HEK293T (cell line): ENCODE data around the gene HTRA3.

Experiments
- ARNT ChIP-seq: fragments of 450-650 bp; IDR thresholded peaks from 2 replicates; pipeline ENCODE4 v1.6.1; 2017; ENCODE audit warnings: mild to moderate bottlenecking
- BHLHE40 ChIP-seq: fragments of 450-650 bp; IDR thresholded peaks from 2 replicates; pipeline ENCODE4 v1.6.1; 2016; ENCODE audit warnings: mild to moderate bottlenecking, moderate library complexity, borderline replicate concordance
- CTBP1 ChIP-seq: fragments of 450-650 bp; IDR thresholded peaks from 2 replicates; pipeline ENCODE4 v1.6.1; 2016; ENCODE audit warnings: borderline replicate concordance
- FOXA1 ChIP-seq: fragments of 450-650 bp; IDR thresholded peaks from 2 replicates; pipeline ENCODE4 v1.6.1; 2016; ENCODE audit warnings: mild to moderate bottlenecking
- FOXK2 ChIP-seq: fragments of 450-650 bp; IDR thresholded peaks from 2 replicates; pipeline ENCODE4 v1.6.1; 2016; ENCODE audit warnings: mild to moderate bottlenecking
- FOXM1 ChIP-seq: fragments of 450-650 bp; IDR thresholded peaks from 2 replicates; pipeline ENCODE4 v1.6.1; 2017; ENCODE audit warnings: mild to moderate bottlenecking, borderline replicate concordance
- HDGF ChIP-seq: fragments of 450-650 bp; IDR thresholded peaks from 2 replicates; pipeline ENCODE4 v1.6.1; 2017; ENCODE audit warnings: antibody characterized with exemption, borderline replicate concordance
- LEF1 ChIP-seq: fragments of 450-650 bp; IDR thresholded peaks from 2 replicates; pipeline ENCODE4 v1.6.1; 2017; ENCODE audit warnings: mild to moderate bottlenecking, borderline replicate concordance
- NFRKB ChIP-seq: fragments of 450-650 bp; IDR thresholded peaks from 2 replicates; pipeline ENCODE4 v1.6.1; 2016; ENCODE audit warnings: mild to moderate bottlenecking, moderate library complexity
- PKNOX1 ChIP-seq: fragments of 450-650 bp; IDR thresholded peaks from 2 replicates; pipeline ENCODE4 v1.6.1; 2016
- SP1 ChIP-seq: fragments of 450-650 bp; IDR thresholded peaks from 2 replicates; pipeline ENCODE4 v1.6.1; 2017
- SUZ12 ChIP-seq: fragments of 450-650 bp; IDR thresholded peaks from 2 replicates; pipeline ENCODE4 v1.6.1; 2016; ENCODE audit warnings: mild to moderate bottlenecking
- TARDBP ChIP-seq: fragments of 450-650 bp; IDR thresholded peaks from 2 replicates; pipeline ENCODE4 v1.6.1; 2016
- ZNF384 ChIP-seq: fragments of 450-650 bp; IDR thresholded peaks from 2 replicates; pipeline ENCODE4 v1.6.1; 2016

GRCh38 chr4:8271821-8272220 is 2.3 kb downstream of the HTRA3 start:
- TF ChIP-seq TARDBP (no peak), FOXA1 (no peak), NFRKB (no peak), LEF1 (no peak), ZNF384 (no peak), BHLHE40 (no peak), SP1 (no peak), PKNOX1 (no peak), FOXM1 (no peak), FOXK2 (no peak), SUZ12 (no peak), HDGF (no peak), CTBP1 (no peak), ARNT (no peak)
